A549 (cell line): ENCODE data around the gene SLCO3A1. TPM values are rescaled to one million over a fixed set of nuclear protein-coding genes. Genes with fewer than 3 reads are reported as not detected.

Experiments used
- ATAC-seq, 2 experiments: fragments of 200-7000 bp in 1 of 2; fragments of >200 bp in 1 of 2; cut with Nextera tagmentation in 1 of 2; cut with Tn5 transposase in 1 of 2; 3 replicates each; pipeline versions ENCODE4 v1.8.0 to v1.9.1; 2018 to 2020; ENCODE audit warnings: mild to moderate bottlenecking in 1 of 2, moderate library complexity in 1 of 2
- CTCF ChIA-PET: fragments of 300-600 bp; sonication (Branson Sonifier 250); formaldehyde crosslinking; extraction: SDS; loops from one replicate; lab custom pipeline; 2021; ENCODE audit warnings: antibody characterized with exemption, inconsistent platforms; lab: Yijun Ruan, JAX
- POLR2A ChIA-PET: fragments of 350-600 bp; formaldehyde crosslinking; extraction: SDS; loops from one replicate; lab custom pipeline; 2021; ENCODE audit warnings: antibody characterized with exemption, inconsistent platforms; lab: Yijun Ruan, JAX
- DNase-seq, 2 experiments: peaks; one replicate each; pipeline versions ENCODE4 v3.0.0 to v3.0.0-alpha.2; 2011 to 2016; ENCODE audit warnings: low read depth in 1 of 2, low spot score in 1 of 2
- FAIRE-seq: peaks from 2 replicates; lab custom pipeline; 2011; peaks lifted over from hg19 to GRCh38; lab: Jason Lieb, UNC
- H3K27ac ChIP-seq, 2 experiments: fragments of >200 bp; sonication (Bioruptor Twin); formaldehyde crosslinking; 3 replicates each; pipeline ENCODE4 v1.5.1; 2016 to 2017
- H3K4me1 ChIP-seq: fragments of >200 bp; sonication (Bioruptor Twin); formaldehyde crosslinking; 3 replicates; pipeline ENCODE4 v1.6.1; 2016
- H3K4me2 ChIP-seq: fragments of >200 bp; sonication (Bioruptor Twin); formaldehyde crosslinking; 3 replicates; pipeline ENCODE4 v1.6.1; 2016
- H3K4me3 ChIP-seq: fragments of >200 bp; sonication (Bioruptor Twin); formaldehyde crosslinking; 3 replicates; pipeline ENCODE4 v1.5.1; 2016
- H3K9me3 ChIP-seq: fragments of >200 bp; sonication (Bioruptor Twin); formaldehyde crosslinking; 3 replicates; pipeline ENCODE4 v1.6.1; 2016
- BCL3 ChIP-seq: fragments of >200 bp; sonication (Bioruptor Twin); formaldehyde crosslinking; IDR thresholded peaks from 3 replicates; pipeline ENCODE4 v1.6.1; 2016
- CBX2 ChIP-seq: fragments of 200-600 bp; sonication (generic); IDR thresholded peaks from 2 replicates; pipeline ENCODE4 v1.6.1; 2016; ENCODE audit warnings: low read depth, mild to moderate bottlenecking, borderline replicate concordance
- CEBPB ChIP-seq, 2 experiments: fragments of >200 bp in 1 of 2; sonication (Bioruptor Twin) in 1 of 2; formaldehyde crosslinking in 1 of 2; IDR thresholded peaks; 2 replicates each; pipeline ENCODE4 v1.6.1; 2012 to 2016
- EHMT2 ChIP-seq: fragments of 200-600 bp; sonication (generic); IDR thresholded peaks from 2 replicates; pipeline ENCODE4 v1.6.1; 2016; ENCODE audit warnings: antibody characterized with exemption, low read depth, mild to moderate bottlenecking, moderate library complexity
- EP300 ChIP-seq, 2 experiments: fragments of >200 bp; sonication (Bioruptor Twin); formaldehyde crosslinking; IDR thresholded peaks; 2 replicates in 1 of 2; 3 replicates in 1 of 2; pipeline ENCODE4 v1.6.1; 2016 to 2017
- FOSB ChIP-seq: fragments of 250-450 bp; sonication (Bioruptor Pico); IDR thresholded peaks from 2 replicates; pipeline ENCODE4 v1.5.0; 2020; ENCODE audit warnings: mild to moderate bottlenecking, moderate library complexity
- FOSL2 ChIP-seq, 2 experiments: fragments of 450-650 bp in 1 of 2; fragments of >200 bp in 1 of 2; sonication (Bioruptor Twin) in 1 of 2; formaldehyde crosslinking; IDR thresholded peaks; 2 replicates each; pipeline versions ENCODE4 v1.5.0 to v1.6.1; 2016 to 2020; ENCODE audit warnings: mild to moderate bottlenecking in 1 of 2, moderate library complexity in 1 of 2
- FOXS1 ChIP-seq: fragments of 250-450 bp; sonication (Bioruptor Pico); IDR thresholded peaks from 2 replicates; pipeline ENCODE4 v1.5.0; 2020; ENCODE audit warnings: mild to moderate bottlenecking, moderate library complexity
- GATA3 ChIP-seq: IDR thresholded peaks from 2 replicates; pipeline ENCODE4 v1.6.1; 2012; ENCODE audit warnings: borderline replicate concordance
- HDAC2 ChIP-seq: fragments of 200-600 bp; sonication (generic); IDR thresholded peaks from 2 replicates; pipeline ENCODE4 v1.6.1; 2016
- HMGXB4 ChIP-seq: fragments of 250-450 bp; sonication (Bioruptor Pico); IDR thresholded peaks from 2 replicates; pipeline ENCODE4 v1.5.0; 2021; ENCODE audit warnings: mild to moderate bottlenecking, moderate library complexity, borderline replicate concordance
- HOXA7 ChIP-seq: fragments of 250-450 bp; sonication (Bioruptor Pico); IDR thresholded peaks from 2 replicates; pipeline ENCODE4 v1.5.0; 2020; ENCODE audit warnings: mild to moderate bottlenecking, moderate library complexity
- HOXB13 ChIP-seq: fragments of 250-450 bp; sonication (Bioruptor Pico); IDR thresholded peaks from 2 replicates; pipeline ENCODE4 v1.5.0; 2020; ENCODE audit warnings: low read depth, mild to moderate bottlenecking, moderate library complexity
- HOXB5 ChIP-seq: fragments of 250-450 bp; sonication (Bioruptor Pico); IDR thresholded peaks from 2 replicates; pipeline ENCODE4 v1.5.0; 2020; ENCODE audit warnings: mild to moderate bottlenecking, moderate library complexity
- JUN ChIP-seq, 2 experiments: fragments of >200 bp; sonication (Bioruptor Twin); formaldehyde crosslinking; IDR thresholded peaks; 2 replicates in 1 of 2; 3 replicates in 1 of 2; pipeline ENCODE4 v1.6.1; 2016 to 2017
- JUNB ChIP-seq: fragments of >200 bp; sonication (Bioruptor Twin); formaldehyde crosslinking; IDR thresholded peaks from 2 replicates; pipeline ENCODE4 v1.6.1; 2016
- KDM5A ChIP-seq: fragments of 200-600 bp; sonication (generic); IDR thresholded peaks from 2 replicates; pipeline ENCODE4 v1.6.1; 2016; ENCODE audit warnings: antibody characterized with exemption, mild to moderate bottlenecking
- MAX ChIP-seq: IDR thresholded peaks from 2 replicates; pipeline ENCODE4 v1.6.1; 2012
- MAZ ChIP-seq: fragments of 150-350 bp; IDR thresholded peaks from 2 replicates; pipeline ENCODE4 v1.6.1; 2014; ENCODE audit warnings: antibody characterized with exemption, low read depth, low read length, borderline replicate concordance
- MYC ChIP-seq: IDR thresholded peaks from 2 replicates; pipeline ENCODE4 v1.6.1; 2012; ENCODE audit warnings: mild to moderate bottlenecking, inconsistent platforms, low read length, improper control_type of control experiment, borderline replicate concordance
- NFE2L2 ChIP-seq: fragments of 150-350 bp; conservative IDR thresholded peaks from 2 replicates; pipeline ENCODE4 v1.6.1; 2014; ENCODE audit warnings: low read length
- NPAS2 ChIP-seq: fragments of 250-450 bp; sonication (Bioruptor Pico); IDR thresholded peaks from 2 replicates; pipeline ENCODE4 v1.8.0; 2022; ENCODE audit warnings: mild to moderate bottlenecking, moderate library complexity, borderline replicate concordance
- NR3C1 ChIP-seq: fragments of >200 bp; sonication (Bioruptor Twin); formaldehyde crosslinking; IDR thresholded peaks from 3 replicates; pipeline ENCODE4 v1.6.1; 2017
- POLR2A ChIP-seq: IDR thresholded peaks from 2 replicates; pipeline ENCODE4 v1.6.1; 2012; ENCODE audit warnings: mild to moderate bottlenecking, low read length
- POLR2AphosphoS2 ChIP-seq: conservative IDR thresholded peaks from 2 replicates; pipeline ENCODE4 v1.6.1; 2012; ENCODE audit warnings: low read length, improper control_type of control experiment, inconsistent platforms
- RAD21 ChIP-seq, 2 experiments: fragments of >200 bp in 1 of 2; sonication (Bioruptor Twin) in 1 of 2; formaldehyde crosslinking in 1 of 2; IDR thresholded peaks in 1 of 2; conservative IDR thresholded peaks in 1 of 2; 2 replicates in 1 of 2; 3 replicates in 1 of 2; pipeline ENCODE4 v1.6.1; 2012 to 2018; ENCODE audit warnings: inconsistent platforms in 1 of 2
- RARB ChIP-seq: fragments of 250-450 bp; sonication (Bioruptor Pico); IDR thresholded peaks from 2 replicates; pipeline ENCODE4 v1.8.0; 2021; ENCODE audit warnings: mild to moderate bottlenecking, moderate library complexity
- RCOR1 ChIP-seq: fragments of 150-350 bp; IDR thresholded peaks from 2 replicates; pipeline ENCODE4 v1.6.1; 2014; ENCODE audit warnings: antibody characterized with exemption, low read length, low read depth
- USF2 ChIP-seq: fragments of 450-650 bp; IDR thresholded peaks from 2 replicates; pipeline ENCODE4 v1.6.1; 2014; ENCODE audit warnings: antibody characterized with exemption
- ZFP36 ChIP-seq: fragments of 450-650 bp; IDR thresholded peaks from 2 replicates; pipeline ENCODE4 v1.6.1; 2014; ENCODE audit warnings: borderline replicate concordance; ENCODE audit not compliant: partially characterized antibody
- ZSCAN20 ChIP-seq: fragments of 250-450 bp; sonication (Bioruptor Pico); IDR thresholded peaks from 2 replicates; pipeline ENCODE4 v1.8.0; 2022; ENCODE audit warnings: mild to moderate bottlenecking, moderate library complexity
- WGBS: methylation state at CpG from one replicate; pipeline ENCODE4 v1.1.6; 2017; ENCODE audit errors: missing lambda C conversion rate; 5-methylcytosine and 5-hydroxymethylcytosine counted together
- polyA plus RNA-seq, 4 experiments: library from polyadenylated mRNA; depleted of rRNA in 3 of 4; stranded (reverse); fragments of >200 nt; fragmentation: RNase III in 1 of 4; extraction: RNeasy Plus Mini Kit Qiagen cat#74134 plus additional on column Dnase treatment in 1 of 4; gene quantifications; 2 replicates in 3 of 4; 3 replicates in 1 of 4; pipeline ENCODE4 v1.2.3, GENCODE V29; 2011 to 2017

The SLCO3A1 gene
- polyA plus RNA-seq, 2 of the 4 experiments (the other 2 are of a cell fraction), result 16.8 to 17.0 TPM

- H3K9me3 ChIP-seq, result no peaks in the 10 kb centered on the region
- no peak overlapping the region for H3K4me3 ChIP-seq
- no peak for ATAC-seq
- no peaks in the 10 kb centered on the region for H3K4me1 ChIP-seq
- POLR2A ChIA-PET, result no interaction called here
- H3K4me2 ChIP-seq, result no peak overlapping the region
- 83% methylated on average over 9 of the region's 9 CpGs for WGBS
- no peak for FAIRE-seq
- DNase-seq, result no peak
- CTCF ChIA-PET, result interaction anchor here (0.6 to 2.3 kb wide), 6 partner anchors 11 to 799 kb away, joined by 3 to 8 read pairs (median 3); no protein-coding TSS in a partner anchor
- H3K27ac ChIP-seq, result no peak overlapping the region
- no peak for TF ChIP-seq NPAS2 (CRISPR knock-in tag)
- TF ChIP-seq HOXA7, result no peak
- TF ChIP-seq EHMT2, result no peak
- TF ChIP-seq HOXB13 (CRISPR knock-in tag), result no peak
- TF ChIP-seq JUNB, result no peak
- TF ChIP-seq CBX2, result no peak
- TF ChIP-seq NFE2L2, result no peak
- TF ChIP-seq HMGXB4 (CRISPR knock-in tag), result no peak
- no peak for TF ChIP-seq KDM5A
- TF ChIP-seq POLR2AphosphoS2, result no peak
- no peak for TF ChIP-seq FOXS1 (CRISPR knock-in tag)
- no peak for TF ChIP-seq MAZ
- no peak for TF ChIP-seq JUN (IDR thresholded peaks at IDR 0.05)
- TF ChIP-seq FOSL2 (IDR thresholded peaks at IDR 0.05), result no peak
- TF ChIP-seq FOSL2 (CRISPR knock-in tag; IDR thresholded peaks at IDR 0.05), result no peak
- no peak for TF ChIP-seq GATA3
- no peak for TF ChIP-seq ZFP36
- no peak for TF ChIP-seq USF2
- TF ChIP-seq, all 56 proteins: peak for 0
Measured at GRCh38 chr15:92101708-92102394, 248.3 kb downstream of the SLCO3A1 start.

GRCh38 chr15:92102395-92102755 is 248.9 kb downstream of the SLCO3A1 start:
- Histone ChIP-seq H3K9me3 (no peaks in the 10 kb centered on the region), H3K4me3 (no peak overlapping the region), H3K4me1 (no peaks in the 10 kb centered on the region), H3K4me2 (no peak overlapping the region), H3K27ac (no peak overlapping the region)
- CTCF ChIA-PET, result interaction anchor here (1.0 to 2.3 kb wide), 5 partner anchors 11 to 928 kb away, joined by 3 to 8 read pairs (median 4); no protein-coding TSS in a partner anchor
- WGBS, result 68% methylated on average over 2 of the region's 2 CpGs
- DNase-seq (no peak), ATAC-seq (no peak), FAIRE-seq (no peak)
- POLR2A ChIA-PET, result no interaction called here
- TF ChIP-seq MYC, result no peak
- no peak for TF ChIP-seq POLR2A
- no peak for TF ChIP-seq MAX
- no peak for TF ChIP-seq POLR2AphosphoS2
- TF ChIP-seq RAD21 (conservative IDR thresholded peaks at IDR 0.05 in 1 of 2, IDR thresholded peaks at IDR 0.05 in 1 of 2), result no peak
- TF ChIP-seq HMGXB4 (CRISPR knock-in tag), result no peak
- no peak for TF ChIP-seq CEBPB (IDR thresholded peaks at IDR 0.05)
- no peak for TF ChIP-seq HDAC2
- TF ChIP-seq CBX2, result no peak
- no peak for TF ChIP-seq FOXS1 (CRISPR knock-in tag)
- TF ChIP-seq HOXB5 (CRISPR knock-in tag), result no peak
- no peak for TF ChIP-seq RCOR1
- TF ChIP-seq NPAS2 (CRISPR knock-in tag), result no peak
- TF ChIP-seq NR3C1, result no peak
- TF ChIP-seq FOSB (CRISPR knock-in tag), result no peak
- TF ChIP-seq EP300 (IDR thresholded peaks at IDR 0.05), result no peak
- TF ChIP-seq RARB (CRISPR knock-in tag), result no peak
- no peak for TF ChIP-seq ZSCAN20 (CRISPR knock-in tag)
- no peak for TF ChIP-seq BCL3
